HG02571 (cell line): Measurements from ENCODE around the gene MEIS2.

ENCODE experiments used
- ATAC-seq: cut with Tn5 transposase; IDR thresholded peaks from one replicate; pipeline ENCODE4 v1.9.1; 2021; ENCODE audit warnings: mild to moderate bottlenecking, moderate library complexity; ENCODE audit not compliant: unreplicated experiment

Gene MEIS2

GRCh38 chr15:37098468-37099318, 1.7 kb downstream of the MEIS2 start:
- peak; percentile 36 for ATAC-seq

GRCh38 chr15:37097144-37097919, 3.0 kb downstream of the MEIS2 start:
- ATAC-seq: no peak

- no peak for ATAC-seq
Observed at GRCh38 chr15:37096558-37097143, 3.7 kb downstream of the MEIS2 start.

- no peak for ATAC-seq
Observed at GRCh38 chr15:37095770-37096557, 4.4 kb downstream of the MEIS2 start.

- no peak for ATAC-seq
Observed at GRCh38 chr15:37094915-37095711, 5.2 kb downstream of the MEIS2 start.

GRCh38 chr15:37094333-37094914, 5.9 kb downstream of the MEIS2 start:
- ATAC-seq: no peak

- no peak for ATAC-seq
Observed at GRCh38 chr15:37093480-37094332, 6.6 kb downstream of the MEIS2 start.

GRCh38 chr15:37090543-37091175, 9.7 kb downstream of the MEIS2 start:
- ATAC-seq: no peak

- no peak for ATAC-seq
Observed at GRCh38 chr15:37088436-37088835, 11.9 kb downstream of the MEIS2 start.

GRCh38 chr15:37087131-37087588, 13.2 kb downstream of the MEIS2 start:
- no peak for ATAC-seq

- no peak for ATAC-seq
Observed at GRCh38 chr15:37086521-37086920, 13.8 kb downstream of the MEIS2 start.

- ATAC-seq: no peak
Observed at GRCh38 chr15:37086120-37086519, 14.2 kb downstream of the MEIS2 start.

- ATAC-seq: no peak
Observed at GRCh38 chr15:37084602-37085001, 15.7 kb downstream of the MEIS2 start.

GRCh38 chr15:37083610-37084009, 16.7 kb downstream of the MEIS2 start:
- ATAC-seq: no peak

- no peak for ATAC-seq
Observed at GRCh38 chr15:37081983-37082382, 18.4 kb downstream of the MEIS2 start.

- ATAC-seq: no peak
Observed at GRCh38 chr15:37080261-37080921, 20.0 kb downstream of the MEIS2 start.

GRCh38 chr15:37079726-37080125, 20.6 kb downstream of the MEIS2 start:
- ATAC-seq: no peak

GRCh38 chr15:37078566-37078965, 21.8 kb downstream of the MEIS2 start:
- no peak for ATAC-seq
